DOHH2 (cell line): ENCODE results near the gene TNFAIP3.

Source experiments
- EZH2phosphoT487 ChIP-seq: fragments of 200-600 bp; sonication (generic); IDR thresholded peaks from 2 replicates; pipeline ENCODE4 v1.6.1; 2017; ENCODE audit warnings: borderline replicate concordance, mild to moderate bottlenecking, antibody characterized with exemption, low read length, moderate library complexity, mixed read lengths
- TF ChIP-seq, protein P1 (sequence below): fragments of 200-600 bp; sonication (generic); IDR thresholded peaks from one replicate; pipeline ENCODE4 v1.5.1; 2014; ENCODE audit warnings: antibody characterized with exemption, mild to moderate bottlenecking, low read depth, low read length; ENCODE audit not compliant: poor library complexity, severe bottlenecking

DNA sequence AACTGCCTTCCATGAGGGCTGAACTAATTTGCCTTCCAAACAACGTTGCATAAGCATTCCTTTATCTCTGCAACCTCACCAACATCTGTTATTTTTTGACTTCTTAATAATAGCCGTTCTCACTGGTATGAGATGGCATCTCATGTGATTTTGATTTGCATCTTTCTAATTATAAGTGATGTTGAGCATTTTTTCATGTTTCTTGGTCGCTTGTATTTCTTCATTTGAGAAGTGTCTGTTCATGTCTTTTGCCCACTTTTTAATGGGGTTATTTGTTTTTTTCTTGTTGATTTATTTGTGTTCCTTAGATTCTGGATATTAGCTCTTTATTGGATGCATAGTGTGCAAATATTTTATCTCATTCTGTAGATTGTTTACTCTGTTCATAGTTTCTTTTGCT, 46.4 kb downstream of the TNFAIP3 start:
- TF ChIP-seq, protein P1, sequence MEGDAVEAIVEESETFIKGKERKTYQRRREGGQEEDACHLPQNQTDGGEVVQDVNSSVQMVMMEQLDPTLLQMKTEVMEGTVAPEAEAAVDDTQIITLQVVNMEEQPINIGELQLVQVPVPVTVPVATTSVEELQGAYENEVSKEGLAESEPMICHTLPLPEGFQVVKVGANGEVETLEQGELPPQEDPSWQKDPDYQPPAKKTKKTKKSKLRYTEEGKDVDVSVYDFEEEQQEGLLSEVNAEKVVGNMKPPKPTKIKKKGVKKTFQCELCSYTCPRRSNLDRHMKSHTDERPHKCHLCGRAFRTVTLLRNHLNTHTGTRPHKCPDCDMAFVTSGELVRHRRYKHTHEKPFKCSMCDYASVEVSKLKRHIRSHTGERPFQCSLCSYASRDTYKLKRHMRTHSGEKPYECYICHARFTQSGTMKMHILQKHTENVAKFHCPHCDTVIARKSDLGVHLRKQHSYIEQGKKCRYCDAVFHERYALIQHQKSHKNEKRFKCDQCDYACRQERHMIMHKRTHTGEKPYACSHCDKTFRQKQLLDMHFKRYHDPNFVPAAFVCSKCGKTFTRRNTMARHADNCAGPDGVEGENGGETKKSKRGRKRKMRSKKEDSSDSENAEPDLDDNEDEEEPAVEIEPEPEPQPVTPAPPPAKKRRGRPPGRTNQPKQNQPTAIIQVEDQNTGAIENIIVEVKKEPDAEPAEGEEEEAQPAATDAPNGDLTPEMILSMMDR, result no peak
- TF ChIP-seq EZH2phosphoT487, result no peak
